ENCODE results near the gene ZBTB42.

ZBTB42 gene

DNA sequence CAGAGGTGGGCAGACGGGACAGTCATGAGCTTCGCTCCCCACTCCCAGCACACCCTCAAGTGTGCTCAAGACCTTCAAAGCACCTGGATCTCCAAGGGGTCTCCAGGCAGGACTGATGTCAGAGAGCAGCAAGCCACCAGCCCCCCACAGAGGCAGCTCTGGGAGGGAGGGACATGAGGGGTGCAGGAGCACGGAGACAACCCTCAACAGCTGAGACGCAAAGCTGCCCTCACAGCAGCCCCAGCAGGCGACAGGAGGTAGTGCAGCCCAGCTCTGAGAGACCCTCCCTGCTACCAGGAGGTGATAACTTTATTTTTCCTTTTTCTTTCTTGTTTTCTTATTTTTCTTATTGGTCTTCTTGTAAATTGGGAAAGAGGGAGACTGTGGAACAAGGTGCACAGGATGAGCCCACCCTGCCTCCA is 30.0 kb upstream of the ZBTB42 start:
- Histone ChIP-seq H3K36me3 (ENCODE audit: control insufficient read depth, insufficient read depth, low read length) (peaks cover 54% of the 10 kb centered on the region), H3K9ac (ENCODE audit: low read length) (no peak overlapping the region), H3K27ac (ENCODE audit: low read depth, low read length) (no peak overlapping the region), H3K4me1 (ENCODE audit: control insufficient read depth, insufficient read depth, low read length) (peaks cover 10% of the 10 kb centered on the region), H3K27me3 (ENCODE audit: control insufficient read depth, insufficient read depth, low read length) (no peaks in the 10 kb centered on the region), H3K9me3 (ENCODE audit: control insufficient read depth, insufficient read depth, low read depth, low read length) (peaks cover 17% of the 10 kb centered on the region), H3K4me3 (ENCODE audit: low read depth, low read length) (no peak overlapping the region)

DNA sequence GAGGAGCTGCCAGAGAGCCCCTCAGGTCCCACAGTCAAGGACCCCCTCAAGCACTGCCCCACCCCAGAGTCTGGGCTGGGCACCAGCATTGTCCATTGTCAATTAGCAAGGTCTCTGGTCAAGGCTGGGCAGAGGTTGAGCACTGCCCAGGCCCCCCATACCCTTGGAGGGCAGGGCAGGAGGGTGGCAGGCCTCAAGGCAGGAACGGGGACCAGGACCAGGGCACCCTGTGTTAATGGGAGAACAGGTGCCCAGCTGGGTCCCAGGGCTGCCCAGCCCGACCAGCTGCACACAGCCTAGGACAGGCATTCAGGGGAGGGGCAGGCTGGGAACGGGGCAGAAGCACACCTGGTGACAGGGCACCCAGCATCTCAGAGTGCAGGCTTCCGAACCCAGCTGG is 29.5 kb upstream of the ZBTB42 start:
- Histone ChIP-seq H3K9ac (ENCODE audit: low read length) (no peak overlapping the region), H3K9me3 (ENCODE audit: control insufficient read depth, insufficient read depth, low read depth, low read length) (peaks cover 14% of the 10 kb centered on the region), H3K4me3 (ENCODE audit: low read depth, low read length) (no peak overlapping the region), H3K27me3 (ENCODE audit: control insufficient read depth, insufficient read depth, low read length) (no peaks in the 10 kb centered on the region), H3K4me1 (ENCODE audit: control insufficient read depth, insufficient read depth, low read length) (peaks cover 10% of the 10 kb centered on the region), H3K36me3 (ENCODE audit: control insufficient read depth, insufficient read depth, low read length) (peaks cover 57% of the 10 kb centered on the region), H3K27ac (ENCODE audit: low read depth, low read length) (no peak overlapping the region)

DNA sequence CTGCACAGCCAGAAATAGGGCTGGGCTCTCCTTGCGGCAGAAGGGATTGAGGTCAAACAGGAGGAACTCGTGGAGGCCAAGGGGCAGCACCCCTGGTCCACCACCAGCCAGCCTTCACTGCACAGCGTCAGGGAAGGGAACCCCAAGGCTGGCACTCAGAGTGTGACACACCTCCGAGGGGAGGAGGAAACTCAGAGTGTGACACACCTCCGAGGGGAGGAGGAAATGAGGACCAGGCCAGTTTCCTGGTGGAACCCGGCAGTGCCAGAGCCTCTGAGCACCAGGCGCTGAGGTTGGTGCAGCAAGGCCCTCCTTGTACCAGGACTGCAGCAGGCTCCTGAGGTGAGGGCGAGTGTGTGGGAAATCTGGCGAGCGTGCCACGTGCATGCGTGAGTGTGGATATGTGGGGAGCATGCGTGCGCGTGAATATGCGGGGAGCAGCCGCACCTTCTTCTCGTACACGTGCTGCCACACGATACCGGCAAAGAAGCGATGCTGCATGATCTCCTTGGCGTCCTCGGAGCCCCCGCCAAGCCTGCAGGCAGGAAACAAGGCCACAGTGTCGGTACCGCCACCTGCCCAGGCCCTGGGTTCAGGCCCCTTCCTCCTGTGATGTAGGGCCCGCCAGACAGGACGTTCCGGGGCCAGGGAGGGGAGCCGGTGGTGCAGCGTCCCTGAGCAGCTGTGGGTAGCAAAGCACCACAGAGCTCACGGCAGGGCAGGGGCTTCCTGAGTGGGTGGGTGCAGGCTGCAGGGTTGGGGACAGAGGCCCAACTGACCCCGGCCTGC is 28.8 kb upstream of the ZBTB42 start:
- Histone ChIP-seq H3K9ac (ENCODE audit: low read length) (no peak overlapping the region), H3K9me3 (ENCODE audit: control insufficient read depth, insufficient read depth, low read depth, low read length) (peaks cover 12% of the 10 kb centered on the region), H3K4me3 (ENCODE audit: low read depth, low read length) (no peak overlapping the region), H3K27me3 (ENCODE audit: control insufficient read depth, insufficient read depth, low read length) (no peaks in the 10 kb centered on the region), H3K36me3 (ENCODE audit: control insufficient read depth, insufficient read depth, low read length) (peaks cover 64% of the 10 kb centered on the region), H3K4me1 (ENCODE audit: control insufficient read depth, insufficient read depth, low read length) (peaks cover 10% of the 10 kb centered on the region), H3K27ac (ENCODE audit: low read depth, low read length) (no peak overlapping the region)

DNA sequence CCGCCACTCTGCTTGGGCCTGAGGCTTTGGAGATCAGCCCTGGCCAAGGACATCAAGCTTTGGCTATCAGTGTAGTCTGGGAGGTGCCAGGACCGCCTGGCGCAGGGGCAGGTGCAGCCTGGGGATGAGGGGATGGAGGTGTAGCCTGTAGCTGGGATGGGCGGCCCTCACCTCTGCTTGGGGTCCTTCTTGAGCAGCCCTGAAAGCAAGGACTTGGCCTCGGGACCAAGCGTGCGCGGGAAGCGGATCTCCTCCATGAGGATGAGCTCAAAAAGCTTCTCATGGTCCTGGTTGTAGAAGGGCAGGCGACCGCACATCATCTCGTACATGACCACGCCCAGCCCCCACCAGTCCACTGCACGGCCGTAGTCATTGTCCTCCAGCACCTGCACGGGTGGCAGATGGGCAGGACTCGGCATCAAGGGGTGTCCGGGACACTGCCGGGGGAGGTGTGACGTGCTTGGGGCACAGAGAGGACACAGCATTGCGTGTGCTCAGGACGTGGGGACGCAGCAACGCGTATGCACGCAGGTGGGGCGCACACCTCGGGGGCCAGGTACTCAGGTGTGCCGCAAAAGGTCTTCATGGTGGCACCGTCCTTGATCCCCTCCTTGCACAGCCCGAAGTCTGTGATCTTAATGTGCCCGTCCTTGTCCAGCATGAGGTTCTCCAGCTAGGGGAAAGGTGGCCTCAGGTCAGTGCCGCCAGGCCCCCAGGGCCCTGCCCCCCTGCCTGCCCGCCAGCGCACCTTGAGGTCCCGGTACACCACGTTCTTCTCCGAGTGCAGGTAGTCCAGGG is 28.0 kb upstream of the ZBTB42 start:
- no peaks in the 10 kb centered on the region for H3K27me3 ChIP-seq (ENCODE audit: control insufficient read depth, insufficient read depth, low read length)
- H3K27ac ChIP-seq (ENCODE audit: low read depth, low read length) = no peak overlapping the region
- no peak overlapping the region for H3K9ac ChIP-seq (ENCODE audit: low read length)
- H3K36me3 ChIP-seq (ENCODE audit: control insufficient read depth, insufficient read depth, low read length) = peaks cover 68% of the 10 kb centered on the region
- H3K4me1 ChIP-seq (ENCODE audit: control insufficient read depth, insufficient read depth, low read length) = peaks cover 10% of the 10 kb centered on the region
- H3K9me3 ChIP-seq (ENCODE audit: control insufficient read depth, insufficient read depth, low read depth, low read length) = peaks cover 12% of the 10 kb centered on the region
- no peak overlapping the region for H3K4me3 ChIP-seq (ENCODE audit: low read depth, low read length)

DNA sequence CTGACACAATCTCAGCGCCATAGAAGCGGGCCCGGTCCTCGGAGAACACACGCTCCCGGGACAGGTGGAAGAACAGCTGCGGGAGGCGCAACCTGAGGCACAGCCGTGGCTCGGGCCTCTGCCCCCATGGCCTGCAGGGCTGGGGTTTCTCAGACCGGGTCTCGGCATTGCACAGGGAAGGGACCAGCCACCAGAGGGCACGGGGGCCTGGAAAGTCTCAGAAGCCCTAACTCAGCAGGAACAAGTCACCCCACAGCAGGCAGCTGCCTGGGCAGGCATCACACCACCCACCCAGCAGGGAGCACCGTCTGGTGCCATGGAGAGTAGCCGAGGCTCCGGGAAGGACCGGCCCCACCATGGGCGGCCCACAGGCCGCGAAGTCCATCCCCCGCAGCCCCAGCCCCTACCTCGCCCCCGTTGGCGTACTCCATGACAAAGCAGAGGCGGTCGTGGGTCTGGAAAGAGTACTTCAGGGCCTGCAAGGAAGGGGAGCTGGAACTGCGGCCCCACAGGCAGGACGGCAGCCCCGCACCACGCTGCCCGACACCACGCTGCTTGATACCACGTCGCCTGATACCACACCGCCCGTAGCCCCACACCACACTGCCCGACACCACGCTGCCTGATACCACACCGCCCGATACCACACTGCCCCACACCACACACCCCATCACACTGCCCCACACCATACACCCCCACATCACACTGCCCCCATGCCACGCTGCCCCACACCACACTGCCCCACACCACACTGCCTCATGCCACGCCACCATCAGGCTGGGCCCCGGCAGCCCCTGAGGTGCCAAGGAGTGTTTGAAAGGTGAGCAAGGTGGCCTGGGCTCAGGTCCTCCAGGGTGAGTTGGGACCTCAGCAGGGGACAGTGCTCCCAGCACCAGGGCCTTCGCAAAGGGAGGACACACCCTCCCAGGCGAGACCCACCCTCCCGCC is 27.1 kb upstream of the ZBTB42 start:
- H3K36me3 ChIP-seq (ENCODE audit: control insufficient read depth, insufficient read depth, low read length) = peaks cover 68% of the 10 kb centered on the region

DNA sequence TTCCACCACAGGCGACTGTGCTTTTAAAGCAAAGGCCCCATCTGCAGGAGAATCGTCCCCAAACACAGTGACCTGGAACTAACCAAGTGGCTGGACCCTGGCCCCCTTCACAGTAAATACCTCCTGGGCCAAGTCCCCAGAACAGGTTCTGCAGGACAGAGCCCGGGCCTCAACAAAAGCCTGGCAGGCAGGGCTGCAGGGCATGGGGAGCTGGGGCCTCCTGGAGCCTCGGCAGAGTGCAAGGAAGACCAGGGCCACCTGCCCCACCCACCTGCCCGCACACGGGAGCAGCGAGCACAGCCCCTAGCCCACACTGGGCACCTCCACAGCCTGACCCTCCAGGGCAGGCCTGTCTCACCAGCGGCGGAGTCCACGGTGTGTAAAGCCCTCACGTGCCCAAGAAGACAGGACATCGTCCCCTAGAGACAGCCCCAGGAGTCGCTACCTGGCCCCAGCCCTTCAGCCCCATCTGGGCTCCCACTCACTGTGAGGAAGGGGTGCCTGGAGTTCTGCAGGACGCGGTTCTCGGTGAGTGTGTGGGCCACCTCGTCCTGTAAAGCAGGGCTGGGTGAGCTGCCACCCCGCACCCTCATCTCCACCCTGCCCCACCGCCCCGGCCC is 26.3 kb upstream of the ZBTB42 start:
- no peak overlapping the region for H3K9ac ChIP-seq (ENCODE audit: low read length)
- H3K4me3 ChIP-seq (ENCODE audit: low read depth, low read length) = no peak overlapping the region
- H3K27ac ChIP-seq (ENCODE audit: low read depth, low read length) = no peak overlapping the region
- H3K9me3 ChIP-seq (ENCODE audit: control insufficient read depth, insufficient read depth, low read depth, low read length) = peaks cover 12% of the 10 kb centered on the region
- H3K4me1 ChIP-seq (ENCODE audit: control insufficient read depth, insufficient read depth, low read length) = peaks cover 4% of the 10 kb centered on the region; the same call in 1 of the 2 replicates
- H3K27me3 ChIP-seq (ENCODE audit: control insufficient read depth, insufficient read depth, low read length) = no peaks in the 10 kb centered on the region
- peaks cover 67% of the 10 kb centered on the region for H3K36me3 ChIP-seq (ENCODE audit: control insufficient read depth, insufficient read depth, low read length)

More for the DNA sequence above, 27.1 kb upstream of the ZBTB42 start:
- Histone ChIP-seq H3K27ac (ENCODE audit: low read depth, low read length) (no peak overlapping the region), H3K27me3 (ENCODE audit: control insufficient read depth, insufficient read depth, low read length) (no peaks in the 10 kb centered on the region), H3K4me3 (ENCODE audit: low read depth, low read length) (no peak overlapping the region), H3K9me3 (ENCODE audit: control insufficient read depth, insufficient read depth, low read depth, low read length) (peaks cover 12% of the 10 kb centered on the region), H3K9ac (ENCODE audit: low read length) (no peak overlapping the region), H3K4me1 (ENCODE audit: control insufficient read depth, insufficient read depth, low read length) (peaks cover 8% of the 10 kb centered on the region)

DNA sequence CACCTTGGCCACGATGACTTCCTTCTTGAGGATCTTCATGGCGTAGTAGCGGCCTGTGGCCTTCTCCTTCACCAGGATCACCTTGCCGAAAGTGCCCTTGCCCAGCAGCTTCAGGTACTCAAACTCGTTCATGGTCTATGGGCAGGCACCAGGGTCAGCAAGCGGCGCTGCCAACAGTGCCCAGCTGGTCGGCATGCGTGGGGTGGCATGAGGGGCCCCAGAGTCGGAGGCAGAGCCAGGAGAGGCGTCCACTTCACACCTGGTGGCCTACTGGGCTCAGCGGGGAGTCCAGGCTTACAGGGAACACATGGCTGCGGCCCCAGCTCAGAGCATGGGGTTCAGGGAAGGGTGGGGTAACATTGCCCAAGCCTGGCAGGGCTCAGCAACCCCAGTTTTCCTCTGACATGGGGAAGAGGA is 25.8 kb upstream of the ZBTB42 start:
- Histone ChIP-seq H3K4me1 (ENCODE audit: control insufficient read depth, insufficient read depth, low read length) (no peaks in the 10 kb centered on the region), H3K9ac (ENCODE audit: low read length) (no peak overlapping the region), H3K36me3 (ENCODE audit: control insufficient read depth, insufficient read depth, low read length) (peaks cover 68% of the 10 kb centered on the region), H3K27me3 (ENCODE audit: control insufficient read depth, insufficient read depth, low read length) (no peaks in the 10 kb centered on the region), H3K9me3 (ENCODE audit: control insufficient read depth, insufficient read depth, low read depth, low read length) (peaks cover 12% of the 10 kb centered on the region), H3K4me3 (ENCODE audit: low read depth, low read length) (no peak overlapping the region), H3K27ac (ENCODE audit: low read depth, low read length) (no peak overlapping the region)

DNA sequence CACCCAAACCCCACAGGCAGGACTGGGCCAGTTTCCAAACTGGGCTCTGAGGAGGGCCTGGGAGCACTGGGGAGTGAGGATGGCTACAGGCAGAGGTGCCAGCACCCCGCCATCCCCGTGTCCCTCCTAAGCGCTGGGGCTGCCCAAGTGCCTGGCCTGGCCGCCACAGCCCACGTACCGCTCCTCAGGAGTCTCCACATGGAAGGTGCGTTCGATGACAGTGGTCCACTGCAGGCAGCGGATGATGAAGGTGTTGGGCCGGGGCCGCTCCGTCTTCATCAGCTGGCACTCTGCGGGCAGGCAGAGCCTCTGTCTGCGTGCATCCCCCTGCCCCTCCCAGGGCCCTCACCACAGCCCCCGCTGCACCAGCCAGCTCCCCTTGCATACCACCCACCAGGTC is 24.4 kb upstream of the ZBTB42 start:
- no peaks in the 10 kb centered on the region for H3K27me3 ChIP-seq (ENCODE audit: control insufficient read depth, insufficient read depth, low read length)
- H3K36me3 ChIP-seq (ENCODE audit: control insufficient read depth, insufficient read depth, low read length) = peaks cover 66% of the 10 kb centered on the region
- H3K9me3 ChIP-seq (ENCODE audit: control insufficient read depth, insufficient read depth, low read depth, low read length) = peaks cover 4% of the 10 kb centered on the region
- no peak overlapping the region for H3K9ac ChIP-seq (ENCODE audit: low read length)
- no peaks in the 10 kb centered on the region for H3K4me1 ChIP-seq (ENCODE audit: control insufficient read depth, insufficient read depth, low read length)
- no peak overlapping the region for H3K27ac ChIP-seq (ENCODE audit: low read depth, low read length)
- H3K4me3 ChIP-seq (ENCODE audit: low read depth, low read length) = no peak overlapping the region

DNA sequence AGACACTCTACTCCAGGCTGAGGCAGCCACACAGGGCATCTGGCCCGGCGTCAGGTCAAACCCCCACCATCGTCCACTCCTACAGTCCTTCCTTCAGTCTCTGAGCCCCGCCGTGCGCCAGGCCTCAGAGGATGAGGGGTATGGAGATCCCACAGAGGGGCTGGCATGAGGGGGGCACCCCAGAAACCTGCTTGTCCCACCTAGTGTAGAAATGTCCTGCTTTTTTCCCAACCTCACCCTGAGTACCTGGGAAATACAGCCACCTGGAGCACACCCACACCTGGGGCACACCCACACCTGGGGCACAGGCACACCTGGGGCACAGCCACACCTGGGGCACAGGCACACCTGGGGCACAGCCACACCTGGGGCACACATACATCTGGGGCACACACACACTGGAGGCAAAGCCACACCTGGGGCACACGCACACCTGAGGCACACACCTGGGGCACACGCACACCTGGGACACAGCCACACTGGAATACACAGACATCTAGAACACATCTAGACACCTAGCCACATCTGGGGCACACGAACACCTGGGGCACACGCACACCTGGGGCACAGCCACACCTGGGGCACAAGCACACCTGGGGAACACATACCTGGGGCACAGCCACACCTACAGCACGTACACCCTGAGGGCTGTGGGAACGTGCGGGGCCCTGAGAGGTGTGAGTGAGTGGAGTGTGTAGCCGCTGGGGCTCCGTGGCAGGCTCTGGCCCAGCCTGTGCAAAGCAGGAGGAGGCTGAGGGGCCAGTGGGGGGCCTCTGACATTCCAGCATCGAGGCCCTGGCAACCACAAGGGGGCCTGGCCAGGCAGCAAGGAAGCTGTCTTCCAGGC is 23.7 kb upstream of the ZBTB42 start:
- H3K9ac ChIP-seq (ENCODE audit: low read length) = no peak overlapping the region
- no peaks in the 10 kb centered on the region for H3K4me1 ChIP-seq (ENCODE audit: control insufficient read depth, insufficient read depth, low read length)
- H3K27ac ChIP-seq (ENCODE audit: low read depth, low read length) = no peak overlapping the region
- H3K27me3 ChIP-seq (ENCODE audit: control insufficient read depth, insufficient read depth, low read length) = no peaks in the 10 kb centered on the region
- no peak overlapping the region for H3K4me3 ChIP-seq (ENCODE audit: low read depth, low read length)
- peaks cover 59% of the 10 kb centered on the region for H3K36me3 ChIP-seq (ENCODE audit: control insufficient read depth, insufficient read depth, low read length)
- H3K9me3 ChIP-seq (ENCODE audit: control insufficient read depth, insufficient read depth, low read depth, low read length) = no peaks in the 10 kb centered on the region

DNA sequence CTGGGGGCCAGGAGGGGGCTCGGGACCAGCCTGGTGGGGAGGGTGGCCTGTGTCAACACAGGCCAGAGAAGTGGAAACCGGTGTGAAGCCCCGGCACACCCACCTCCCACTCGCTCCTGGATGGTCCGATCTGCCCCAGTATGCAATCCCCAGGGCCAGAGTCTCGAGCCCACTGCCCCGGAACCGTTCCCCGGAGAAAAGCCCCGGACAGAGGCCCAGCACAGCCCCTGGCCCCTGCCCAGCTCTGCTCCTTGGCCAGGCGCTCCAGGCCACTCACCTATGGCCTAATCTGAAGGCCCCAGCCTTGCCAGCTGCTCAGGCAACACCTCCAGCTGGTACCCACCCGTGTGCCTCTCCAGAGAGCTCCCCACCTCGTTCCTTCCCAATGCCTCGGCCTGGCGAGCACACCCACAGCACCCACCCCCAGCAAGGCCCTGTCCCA is 23.1 kb upstream of the ZBTB42 start:
- Histone ChIP-seq H3K27me3 (ENCODE audit: control insufficient read depth, insufficient read depth, low read length) (no peaks in the 10 kb centered on the region), H3K36me3 (ENCODE audit: control insufficient read depth, insufficient read depth, low read length) (peaks cover 56% of the 10 kb centered on the region), H3K27ac (ENCODE audit: low read depth, low read length) (no peak overlapping the region), H3K4me3 (ENCODE audit: low read depth, low read length) (no peak overlapping the region), H3K9me3 (ENCODE audit: control insufficient read depth, insufficient read depth, low read depth, low read length) (no peaks in the 10 kb centered on the region), H3K9ac (ENCODE audit: low read length) (no peak overlapping the region), H3K4me1 (ENCODE audit: control insufficient read depth, insufficient read depth, low read length) (no peaks in the 10 kb centered on the region)

All from HUES6 (cell line).